ENCODE measurements around the gene LIN7A.

The LIN7A gene, protein sequence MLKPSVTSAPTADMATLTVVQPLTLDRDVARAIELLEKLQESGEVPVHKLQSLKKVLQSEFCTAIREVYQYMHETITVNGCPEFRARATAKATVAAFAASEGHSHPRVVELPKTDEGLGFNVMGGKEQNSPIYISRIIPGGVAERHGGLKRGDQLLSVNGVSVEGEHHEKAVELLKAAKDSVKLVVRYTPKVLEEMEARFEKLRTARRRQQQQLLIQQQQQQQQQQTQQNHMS

DNA sequence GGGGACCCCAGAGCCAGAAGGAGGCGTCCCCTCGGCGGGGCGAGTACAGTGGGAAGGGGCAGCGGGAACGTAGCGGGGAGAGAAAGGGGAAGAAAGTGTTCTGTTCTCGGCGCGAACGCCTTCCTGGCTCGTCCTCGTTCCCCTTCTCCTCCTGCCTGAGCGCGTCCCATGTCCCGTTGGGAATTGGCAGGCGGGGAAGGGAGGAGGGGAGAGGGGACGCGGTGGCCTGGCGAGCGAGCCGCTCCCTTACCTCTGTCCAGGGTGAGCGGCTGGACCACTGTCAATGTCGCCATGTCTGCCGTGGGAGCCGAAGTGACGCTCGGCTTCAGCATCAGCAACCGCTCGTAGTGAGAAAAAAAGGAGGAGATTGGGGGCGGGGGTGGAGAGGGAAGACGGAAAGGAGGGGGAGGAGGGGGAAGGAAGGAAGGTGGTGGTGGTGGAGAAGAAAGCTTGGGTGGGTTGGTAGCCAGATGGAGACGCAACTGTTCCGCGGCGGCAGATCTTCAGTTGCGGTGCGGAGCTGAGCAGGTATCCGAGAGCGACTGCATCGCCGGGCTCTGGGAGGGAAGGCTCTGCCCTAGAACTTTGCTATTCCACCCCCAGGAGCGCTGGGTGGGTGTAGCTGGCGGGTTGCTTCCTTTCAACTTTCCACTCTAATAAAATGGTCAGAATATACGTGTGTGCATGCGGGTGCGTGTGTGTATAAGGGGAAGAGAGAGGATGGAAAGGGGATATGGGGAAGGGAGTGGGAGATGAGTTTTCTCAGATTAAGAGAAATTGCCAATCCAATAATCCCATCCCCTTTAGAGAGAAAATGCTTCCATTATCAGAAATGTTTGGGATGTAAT is at the start of gene LIN7A:
LIN7A (minus strand) TSS at position 544 of the 848 bp plus-strand sequence; CDS start at position 332, 212 bp downstream.
- no peak for DNase-seq (ENCODE audit: low read depth in 2 of 2)

DNA sequence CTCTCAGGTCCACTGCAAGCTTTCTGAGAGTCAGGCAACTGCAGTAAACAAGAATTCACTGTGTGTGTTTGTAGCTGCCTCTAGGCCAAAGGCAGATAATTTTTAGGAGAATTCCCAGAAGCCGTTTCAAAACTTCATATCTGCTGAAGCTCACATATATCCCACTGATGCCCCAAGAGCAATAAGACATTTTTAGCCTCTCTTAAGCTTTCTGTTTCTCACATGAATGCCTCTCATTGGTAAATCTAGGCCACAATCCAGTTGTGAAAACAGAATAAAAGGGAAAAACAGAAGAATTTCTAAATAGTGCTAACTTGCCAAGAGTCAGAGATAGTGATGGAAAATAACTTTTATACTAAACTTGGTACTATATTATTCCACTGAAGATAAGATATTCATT is 48.5 kb upstream of the LIN7A start:
- DNase-seq (ENCODE audit: low read depth in 2 of 2), result no peak

DNA sequence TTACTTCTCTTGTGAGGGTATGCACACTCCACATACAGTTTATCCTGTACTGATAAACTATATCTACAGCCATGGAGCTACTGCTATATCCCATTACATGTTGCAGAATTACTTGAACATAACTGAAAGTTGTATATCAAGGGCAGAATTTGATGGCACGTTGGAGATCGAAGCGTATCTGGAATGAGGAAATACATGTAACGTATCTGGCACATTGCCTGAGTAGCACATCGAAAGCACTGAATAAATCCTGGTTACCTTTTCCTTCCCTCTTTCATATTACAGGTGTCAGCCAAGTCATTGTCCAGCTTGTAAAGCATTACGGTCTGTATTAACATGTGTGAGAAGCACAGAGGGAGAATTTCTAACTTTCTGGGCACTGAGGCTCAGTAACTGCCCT is 42.1 kb upstream of the LIN7A start:
- no peak for DNase-seq (ENCODE audit: low read depth in 2 of 2)

DNA sequence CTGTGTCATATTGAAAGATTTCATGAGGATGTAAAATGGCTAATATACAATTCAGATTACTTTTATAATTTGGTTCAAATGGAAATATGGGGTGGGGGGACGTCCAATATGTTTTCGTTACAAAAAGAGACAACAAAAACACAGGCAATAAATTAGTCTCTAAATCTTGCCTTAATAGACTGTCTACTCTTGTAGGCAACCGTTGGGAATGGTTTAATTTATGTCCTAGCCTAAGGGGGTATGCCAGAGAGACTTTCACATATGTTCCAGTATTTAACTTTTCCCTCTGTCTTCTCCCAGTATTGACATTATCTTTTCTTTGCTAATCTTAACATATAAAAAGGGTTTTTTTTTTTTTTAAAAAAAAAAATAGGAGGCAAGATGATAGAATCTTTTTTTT is 41.5 kb upstream of the LIN7A start:
- no peak for DNase-seq (ENCODE audit: low read depth in 2 of 2)

DNA sequence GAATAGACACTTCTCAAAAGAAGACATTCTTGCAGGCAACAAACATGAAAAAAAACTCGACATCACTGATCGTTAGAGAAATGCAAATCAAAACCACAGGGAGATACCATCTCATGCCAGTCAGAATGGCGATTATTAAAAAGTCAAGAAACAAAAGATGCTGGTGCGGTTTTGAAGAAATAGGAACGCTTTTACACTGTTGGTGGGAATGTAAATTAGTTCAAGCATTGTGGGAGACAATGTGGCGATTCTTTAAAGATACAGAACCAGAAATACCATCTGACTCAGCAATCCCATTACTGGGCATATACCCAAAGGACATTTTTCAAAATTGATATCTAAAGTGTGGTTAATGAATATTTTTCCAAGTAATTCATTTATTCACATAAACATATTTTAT is 39.6 kb upstream of the LIN7A start:
- DNase-seq (ENCODE audit: low read depth in 2 of 2), result no peak

DNA sequence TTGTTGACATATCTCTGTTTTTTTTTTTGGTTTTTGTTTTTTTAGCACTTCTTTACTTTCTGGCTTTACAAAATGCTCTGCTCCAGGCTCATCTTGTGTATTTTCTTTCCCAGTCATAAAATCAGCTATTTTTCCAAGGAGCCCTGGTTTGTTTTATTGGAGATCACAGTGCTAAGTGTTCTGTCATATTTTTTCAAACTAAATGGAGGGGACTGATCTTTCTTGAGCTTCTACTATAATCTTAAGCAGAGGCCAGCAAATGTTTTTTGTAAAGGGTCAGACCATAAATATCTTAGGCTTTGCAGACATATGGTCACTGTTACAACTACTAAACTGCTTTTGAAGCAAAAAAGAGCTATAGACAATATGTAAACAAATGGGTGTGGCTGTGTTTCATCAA is 30.6 kb upstream of the LIN7A start:
- no peak for DNase-seq (ENCODE audit: low read depth in 2 of 2)

DNA sequence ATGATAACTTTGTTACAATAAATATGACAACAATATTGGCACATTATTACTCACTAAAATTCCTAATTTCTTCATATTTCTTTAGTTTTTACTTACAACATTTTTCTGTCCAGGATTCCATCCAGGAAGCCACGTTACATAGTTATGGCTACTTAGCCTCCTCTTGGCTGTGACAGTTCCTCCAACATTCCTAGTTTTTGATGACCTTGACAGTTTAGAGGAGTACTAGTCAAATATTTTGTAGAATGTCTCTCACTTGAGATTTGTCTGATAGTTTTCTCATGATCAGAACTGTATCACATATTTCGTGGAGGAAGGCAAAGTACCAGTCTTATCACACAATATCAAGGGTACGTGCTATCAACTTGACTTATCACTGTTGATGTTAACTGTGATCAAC is 29.8 kb upstream of the LIN7A start:
- DNase-seq (ENCODE audit: low read depth in 2 of 2), result no peak

DNA sequence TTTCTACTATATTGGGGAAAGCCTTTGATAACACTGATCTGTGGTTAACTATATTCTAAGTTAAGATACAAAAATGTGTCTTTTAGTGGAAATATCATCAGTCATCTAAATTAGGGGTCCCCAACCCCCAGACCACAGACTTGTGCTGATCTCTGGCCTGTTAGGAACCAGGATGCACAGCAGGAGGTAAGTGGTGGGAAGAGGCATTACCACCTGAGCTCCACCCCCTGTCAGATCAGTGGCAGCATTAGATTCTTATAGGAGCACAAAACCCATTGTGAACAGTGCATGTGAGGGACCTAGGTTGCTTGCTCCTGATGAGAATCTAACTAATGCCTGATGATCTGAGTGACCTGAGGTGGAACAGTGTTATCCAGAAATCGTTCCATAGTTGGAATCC is 28.3 kb upstream of the LIN7A start:
- DNase-seq (ENCODE audit: low read depth in 2 of 2), result no peak

DNA sequence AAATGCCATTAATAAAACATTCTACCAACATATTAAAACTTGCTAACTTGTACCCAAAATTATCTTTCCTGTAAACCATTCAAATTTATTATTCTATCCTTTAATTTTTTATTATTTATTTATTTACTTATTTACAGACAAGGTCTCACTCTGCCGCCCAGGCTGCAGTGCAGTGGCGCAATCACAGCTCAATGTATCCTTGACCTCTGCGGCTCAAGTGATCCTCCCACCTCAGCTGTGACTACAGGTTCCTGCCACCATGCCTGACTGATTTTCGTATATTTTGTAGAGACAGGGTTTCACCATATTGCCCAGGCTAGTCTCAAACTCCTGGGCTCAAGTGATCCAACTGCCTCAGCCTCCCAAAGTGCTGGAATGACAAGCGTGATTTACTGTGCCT is 20.4 kb upstream of the LIN7A start:
- no peak for DNase-seq (ENCODE audit: low read depth in 2 of 2)

DNA sequence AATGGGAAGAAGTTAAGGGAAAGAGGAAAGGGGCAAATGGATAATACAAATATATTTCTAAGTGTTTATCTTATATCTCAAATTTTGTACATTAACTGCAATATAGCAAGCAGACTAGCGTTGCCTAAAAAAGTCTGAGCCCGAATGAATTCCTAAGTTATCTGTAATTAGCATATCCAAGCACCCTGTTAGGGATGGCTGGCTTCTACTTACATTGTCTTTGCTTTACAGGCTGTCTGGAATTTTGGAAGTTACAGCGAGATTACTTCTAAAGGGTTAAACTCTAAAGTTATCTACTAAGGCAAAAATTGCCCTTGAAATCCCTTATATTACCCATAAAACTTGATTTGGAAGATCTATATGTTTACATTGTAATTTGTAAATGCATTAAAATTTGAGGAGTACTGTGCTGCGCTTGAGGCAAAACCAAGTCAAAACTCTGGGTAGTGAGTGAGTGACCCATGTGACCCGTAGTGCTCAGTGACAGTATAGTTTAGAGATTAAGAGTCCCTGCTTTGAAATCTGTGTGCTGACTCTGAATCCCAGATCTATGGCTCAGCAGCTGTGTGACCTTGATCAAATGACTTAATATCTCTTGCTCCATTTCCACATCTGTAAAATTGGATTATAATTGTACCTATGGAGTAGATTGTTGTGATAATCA is 17.3 kb upstream of the LIN7A start:
- no peak for DNase-seq (ENCODE audit: low read depth in 2 of 2)

DNA sequence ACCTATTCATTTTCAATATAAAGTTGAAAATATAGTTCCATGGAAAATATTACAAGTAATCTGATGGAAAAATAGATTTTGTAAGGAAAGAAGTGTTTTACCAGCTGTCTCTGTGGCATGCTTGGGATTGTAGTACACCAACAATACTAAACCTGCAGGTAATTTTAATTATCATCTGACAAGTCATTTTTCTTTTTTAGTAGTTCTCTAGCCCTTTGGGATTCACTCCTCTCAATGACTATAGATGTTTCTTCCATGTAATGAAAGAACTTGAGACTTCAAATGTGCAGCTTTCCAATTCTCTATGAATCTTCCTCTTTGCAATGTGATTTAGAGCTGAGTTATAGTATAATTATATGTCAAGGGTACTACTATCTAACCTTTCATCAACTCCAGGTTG is 14.7 kb upstream of the LIN7A start:
- no peak for DNase-seq (ENCODE audit: low read depth in 2 of 2)

DNA sequence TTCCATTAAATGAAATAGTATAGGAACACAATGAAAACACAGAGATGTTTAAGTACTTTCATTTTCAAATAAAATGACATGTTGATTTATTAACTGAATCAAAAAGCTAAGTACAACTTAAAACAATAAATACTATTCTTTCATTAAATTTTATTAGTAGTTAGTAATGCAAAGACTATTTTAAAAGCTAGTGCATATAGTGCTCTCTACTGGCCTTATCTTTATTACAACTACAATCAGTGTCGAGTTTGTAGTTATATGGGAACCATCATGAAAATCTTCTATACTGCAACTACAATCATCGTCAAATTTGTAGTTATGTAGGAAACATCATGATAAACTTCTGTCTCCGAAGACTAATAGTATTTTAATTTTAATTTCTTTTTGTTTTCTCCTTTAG is 8.9 kb upstream of the LIN7A start:
- DNase-seq (ENCODE audit: low read depth in 2 of 2), result no peak

DNA sequence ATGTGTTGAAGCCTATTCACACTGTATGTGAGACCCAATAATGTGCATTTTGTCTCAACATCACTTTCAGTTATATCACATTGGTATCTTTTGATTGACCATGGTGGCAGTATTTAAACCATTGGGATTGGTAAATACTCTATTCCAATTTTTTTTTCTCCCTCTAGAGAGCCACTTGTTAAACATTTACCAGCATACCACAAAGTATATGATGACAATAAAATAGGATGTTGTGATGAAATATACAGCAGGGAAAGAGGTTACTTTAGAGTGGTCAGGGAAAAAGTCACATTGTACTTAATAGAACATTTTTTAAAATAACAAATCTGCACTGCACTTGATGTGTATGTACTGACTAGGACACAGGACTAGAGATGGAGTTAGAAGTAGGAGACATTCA is 5.6 kb upstream of the LIN7A start:
- no peak for DNase-seq (ENCODE audit: low read depth in 2 of 2)

DNA sequence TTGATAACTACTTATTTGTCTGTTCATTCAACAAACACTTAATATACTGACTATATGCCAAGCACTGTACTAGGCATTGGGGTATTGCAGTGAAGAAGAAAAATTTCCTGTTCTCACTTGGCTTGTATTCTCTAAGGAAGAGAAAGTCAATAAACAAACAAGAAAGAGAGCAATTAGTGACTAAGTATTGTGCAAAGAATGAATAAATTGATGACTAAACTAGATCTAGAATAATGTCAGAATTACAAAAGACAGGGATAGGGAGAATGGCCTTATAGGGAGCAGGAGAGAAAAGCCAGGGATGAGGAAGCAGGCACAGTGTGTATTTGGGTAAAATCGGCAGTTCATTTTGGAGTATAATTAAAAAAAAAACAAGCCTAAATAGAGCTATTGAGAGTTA is 4.2 kb upstream of the LIN7A start:
- no peak for DNase-seq (ENCODE audit: low read depth in 2 of 2)

DNA sequence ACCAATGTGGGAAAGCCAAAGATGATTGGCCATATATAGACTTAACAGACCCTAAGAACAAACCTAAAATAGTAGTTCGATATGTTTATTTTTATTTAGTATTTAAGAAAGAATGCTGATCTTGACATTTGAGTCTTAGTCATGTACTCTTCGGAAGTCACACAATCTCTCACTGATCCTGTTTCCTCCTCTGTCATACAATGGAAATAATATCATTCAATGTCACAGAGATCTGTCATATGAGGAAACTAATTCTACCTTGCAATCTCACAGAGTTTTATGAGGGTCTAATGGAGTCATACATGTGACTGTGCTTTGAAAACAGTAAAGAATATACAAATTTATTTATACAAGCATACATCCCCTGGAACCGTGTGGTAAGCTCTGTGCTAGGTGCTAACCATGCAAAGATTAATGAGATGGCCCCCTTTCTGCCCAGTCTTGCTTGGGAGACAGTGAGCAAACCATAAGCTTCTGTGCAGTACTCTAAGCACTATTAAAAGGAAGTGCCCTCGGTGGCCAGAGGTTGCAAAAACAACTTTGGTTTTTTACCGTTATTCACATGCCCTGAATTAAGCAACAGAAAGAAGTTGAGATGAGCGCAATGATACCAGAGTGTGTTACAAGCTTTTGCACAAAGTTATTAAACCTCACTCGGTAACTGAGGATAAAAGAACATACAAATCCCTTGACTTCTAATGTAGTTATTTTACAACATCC is 1.7 kb upstream of the LIN7A start:
- DNase-seq (ENCODE audit: low read depth in 2 of 2), result no peak

DNA sequence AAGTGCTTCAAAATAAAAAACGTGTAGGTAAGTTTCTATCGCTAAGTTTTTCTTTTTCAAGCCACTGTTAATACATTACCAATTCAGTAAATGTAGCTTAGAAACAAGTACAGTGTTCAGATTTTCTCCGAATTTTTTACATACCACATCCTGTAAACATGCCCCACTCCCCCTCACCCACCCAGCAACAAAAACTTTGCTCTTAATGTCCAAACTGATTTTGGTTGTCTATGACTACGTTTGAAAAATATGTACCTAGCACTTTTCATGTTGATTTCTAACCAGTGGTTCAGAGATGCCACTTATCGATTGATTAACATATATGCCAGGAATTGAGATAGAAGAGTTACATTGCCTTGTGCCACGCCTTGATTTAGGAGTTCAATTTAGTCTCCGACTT is 663 bp upstream of the LIN7A start:
- DNase-seq (ENCODE audit: low read depth in 2 of 2), result no peak

DNA sequence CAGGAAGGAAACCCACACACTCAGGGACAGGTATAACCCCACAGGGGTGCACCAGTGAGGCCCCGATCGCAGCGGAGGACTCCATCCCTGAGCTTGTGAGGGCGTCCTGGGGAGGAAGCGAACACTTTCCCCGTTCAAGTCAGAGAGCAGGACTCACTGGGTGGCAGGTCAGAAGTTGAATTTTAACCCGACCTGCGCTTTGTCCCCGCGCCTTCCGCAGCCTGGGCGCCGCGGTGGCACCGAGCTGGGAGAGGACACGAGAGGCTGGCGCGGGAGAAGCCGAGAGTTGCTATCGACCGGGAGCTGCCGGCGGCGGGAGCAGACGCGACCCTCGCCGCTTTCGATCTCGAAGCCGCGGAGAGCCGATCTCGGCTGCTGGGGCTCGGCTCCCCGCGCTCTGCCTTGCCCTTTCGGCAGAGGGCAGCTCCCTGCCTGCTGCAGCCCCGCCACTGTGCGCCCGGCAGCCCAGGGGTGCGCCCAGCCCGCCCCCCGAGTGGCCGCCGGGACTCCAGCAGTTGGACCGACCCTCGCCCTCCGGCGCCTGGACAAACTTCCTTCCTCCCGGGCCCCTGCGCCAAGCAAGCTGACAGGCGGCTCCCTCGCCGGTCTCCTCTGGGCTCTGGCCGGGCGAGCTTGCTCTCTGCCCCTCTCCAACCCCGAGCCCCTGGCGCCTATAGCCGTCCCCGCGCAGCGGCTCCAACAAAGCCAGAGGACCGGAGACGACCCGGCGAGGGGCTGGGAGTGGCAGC is 918 bp downstream of the LIN7A start:
- no peak for DNase-seq (ENCODE audit: low read depth in 2 of 2)

DNA sequence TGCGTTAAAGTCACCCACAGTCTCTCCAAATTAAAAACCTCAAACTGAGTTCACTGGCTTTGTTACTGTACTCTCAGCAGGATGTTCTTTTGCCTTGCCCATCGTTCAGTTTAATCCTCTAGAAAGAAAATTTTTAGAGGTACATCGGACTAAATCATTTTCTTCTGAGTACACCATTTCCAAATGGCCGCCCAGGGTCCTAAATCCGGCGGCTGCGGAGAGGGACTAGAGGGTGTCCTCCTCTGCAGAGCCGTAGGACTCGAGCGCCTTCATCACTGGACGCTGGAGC is 1.4 kb downstream of the LIN7A start:
- DNase-seq (ENCODE audit: low read depth in 2 of 2), result no peak

DNA sequence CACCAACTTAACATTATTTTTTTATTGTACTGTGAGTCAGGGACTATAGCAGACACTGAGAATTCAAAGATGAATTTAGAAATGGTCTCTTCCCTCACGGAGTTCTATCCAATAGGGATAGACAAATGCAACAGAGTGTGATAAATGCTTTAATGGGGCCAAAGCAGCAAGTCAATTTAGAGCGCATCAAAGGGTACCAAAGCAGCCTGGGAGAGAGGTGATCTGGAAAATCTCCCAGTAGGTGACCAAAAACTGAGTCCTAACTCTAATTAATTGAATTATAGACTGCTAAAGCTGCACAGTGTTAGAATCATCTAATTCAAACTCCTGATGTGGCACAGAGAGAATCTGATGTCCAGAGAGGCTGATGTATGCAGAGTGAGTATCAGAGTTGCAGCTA is 2.6 kb downstream of the LIN7A start:
- DNase-seq (ENCODE audit: low read depth in 2 of 2), result no peak

DNA sequence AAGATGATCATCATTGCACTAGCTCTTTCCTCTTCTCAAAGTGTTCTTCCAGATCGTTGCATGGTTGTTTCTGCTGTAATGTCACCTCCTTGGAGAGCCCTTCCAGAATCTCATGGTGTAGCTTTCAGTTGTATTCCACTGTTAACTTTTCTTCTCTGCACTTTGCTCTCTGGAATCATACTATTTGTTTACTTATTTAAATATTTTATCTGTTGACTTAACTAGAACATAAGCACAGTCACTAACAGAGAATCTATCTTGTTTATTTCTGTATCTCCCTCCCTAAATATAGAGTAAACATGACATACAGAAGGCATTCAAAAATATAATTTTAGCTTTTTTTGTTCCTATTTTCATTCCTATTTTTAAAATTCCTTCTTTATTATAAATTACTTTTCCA is 11.8 kb downstream of the LIN7A start:
- DNase-seq (ENCODE audit: low read depth in 2 of 2), result no peak

DNA sequence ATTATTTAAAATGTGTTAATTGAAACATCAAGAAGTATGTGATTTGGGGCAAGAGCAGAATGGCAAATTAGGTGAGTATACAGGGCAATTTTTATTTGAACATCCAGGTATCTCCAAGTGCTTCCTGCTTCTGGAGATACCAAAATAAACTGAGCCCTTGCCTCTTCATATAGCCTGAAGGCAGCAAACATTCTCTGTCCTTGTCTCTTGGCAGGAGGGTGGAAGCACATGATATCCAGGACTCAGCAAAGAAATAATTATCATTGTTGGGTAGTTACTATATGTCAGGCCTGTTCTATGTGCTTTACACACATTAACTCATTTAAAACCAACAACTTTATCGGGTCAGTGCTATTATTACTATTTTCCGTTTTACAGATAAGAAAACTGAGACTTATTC is 12.5 kb downstream of the LIN7A start:
- DNase-seq (ENCODE audit: low read depth in 2 of 2), result no peak

DNA sequence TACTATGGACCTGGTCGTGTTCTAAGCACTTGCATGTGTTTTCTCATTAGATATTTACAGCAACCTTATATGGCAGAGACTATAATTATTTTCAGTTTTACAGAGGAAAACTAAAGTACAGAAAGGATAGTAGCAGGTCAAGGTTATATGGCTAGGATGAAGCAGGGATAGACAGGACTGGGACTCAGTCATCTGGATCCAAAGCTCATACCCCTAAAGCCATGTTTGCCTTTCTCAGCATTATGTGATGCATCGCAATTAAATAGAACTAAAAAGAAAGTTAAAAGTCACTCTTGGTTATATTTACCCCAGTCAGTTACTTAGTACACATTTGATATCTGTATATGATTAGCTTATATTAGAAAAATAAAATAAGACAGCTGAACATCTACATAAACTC is 13.3 kb downstream of the LIN7A start:
- DNase-seq (ENCODE audit: low read depth in 2 of 2), result no peak

Measured in stimulated activated CD4-positive, alpha-beta T cell treated with anti-CD3 and anti-CD28 coated beads, Interleukin-4, amount 100 ng/mL, for 48 hours (primary cell).